GM21360 (cell line): ENCODE results near the gene CD55.

Source experiments
- ATAC-seq: cut with Tn5 transposase; IDR thresholded peaks from one replicate; pipeline ENCODE4 v1.9.1; 2021; ENCODE audit warnings: mild to moderate bottlenecking, moderate library complexity; ENCODE audit not compliant: unreplicated experiment

CD55 gene

DNA sequence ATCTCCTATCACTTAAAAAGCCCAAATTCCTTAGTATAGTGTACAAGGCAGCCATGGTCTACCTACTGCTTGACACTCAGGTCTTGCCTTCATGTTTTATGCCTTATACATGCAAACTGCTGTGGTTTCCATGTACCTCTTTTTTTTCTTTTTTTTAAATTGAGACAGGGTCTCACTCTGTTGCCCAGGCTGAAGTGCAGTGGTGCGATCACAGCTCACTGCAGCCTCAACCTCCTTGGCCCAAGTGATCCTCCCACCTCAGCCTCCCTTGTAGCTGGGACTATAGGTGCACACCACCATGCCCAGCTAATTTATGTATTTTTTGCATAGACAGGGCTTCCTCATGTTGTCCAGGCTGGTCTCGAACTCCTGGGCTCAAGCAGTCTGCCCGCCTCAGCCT is 8.0 kb downstream of the CD55 start:
- no peak for ATAC-seq

GRCh38 chr1:207330011-207330710 is 8.7 kb downstream of the CD55 start:
- ATAC-seq, result no peak

- ATAC-seq, result no peak
Observed at GRCh38 chr1:207331354-207332313, 10.2 kb downstream of the CD55 start.

DNA sequence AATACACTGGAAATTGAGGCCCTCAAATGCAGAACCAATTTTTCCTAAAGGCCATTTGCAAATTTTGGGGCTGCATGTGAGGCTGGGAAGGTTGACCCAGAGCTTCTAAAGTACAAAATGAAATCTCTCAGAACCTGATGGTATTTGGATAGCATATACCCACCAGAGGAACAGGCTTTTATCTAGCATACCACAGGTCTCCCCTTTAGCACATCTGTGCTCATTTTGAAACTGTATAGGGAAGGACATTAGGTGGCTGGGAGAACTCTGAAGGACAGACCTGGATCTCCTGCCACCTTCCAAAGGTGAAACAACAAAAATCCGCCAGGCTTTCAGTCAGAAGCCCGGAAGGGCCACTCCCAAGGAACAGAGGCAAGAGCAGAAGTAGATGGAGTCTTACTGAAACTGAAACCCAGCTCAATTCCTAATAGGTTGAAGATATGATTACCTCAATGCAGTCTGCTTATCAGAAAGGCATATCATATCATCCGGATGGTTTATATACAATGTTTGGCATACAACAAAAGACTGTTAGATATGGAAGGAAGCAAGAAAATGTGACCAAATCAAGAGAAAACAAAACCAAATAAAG is 11.6 kb downstream of the CD55 start:
- no peak for ATAC-seq

GRCh38 chr1:207333620-207334019 is 12.1 kb downstream of the CD55 start:
- ATAC-seq, result no peak

DNA sequence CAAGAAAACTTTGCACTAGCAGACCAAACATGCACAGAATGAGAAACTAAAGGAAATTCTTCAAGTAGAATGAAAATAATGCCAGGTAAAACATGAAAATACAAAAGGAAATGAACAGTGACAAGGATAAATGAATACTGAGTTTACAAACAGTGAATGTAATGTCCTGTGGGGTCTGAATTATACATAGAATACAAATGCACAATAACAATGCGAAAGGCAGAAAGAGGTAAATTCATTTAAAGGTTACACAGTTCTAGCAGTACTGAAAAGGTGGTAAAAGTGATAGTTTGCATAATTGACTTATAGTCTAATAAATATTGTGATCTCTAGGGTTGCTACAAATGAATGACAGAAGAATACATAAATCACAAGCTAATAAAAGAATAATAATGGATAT is 12.9 kb downstream of the CD55 start:
- no peak for ATAC-seq

- no peak for ATAC-seq
Observed at GRCh38 chr1:207335138-207335537, 13.7 kb downstream of the CD55 start.

DNA sequence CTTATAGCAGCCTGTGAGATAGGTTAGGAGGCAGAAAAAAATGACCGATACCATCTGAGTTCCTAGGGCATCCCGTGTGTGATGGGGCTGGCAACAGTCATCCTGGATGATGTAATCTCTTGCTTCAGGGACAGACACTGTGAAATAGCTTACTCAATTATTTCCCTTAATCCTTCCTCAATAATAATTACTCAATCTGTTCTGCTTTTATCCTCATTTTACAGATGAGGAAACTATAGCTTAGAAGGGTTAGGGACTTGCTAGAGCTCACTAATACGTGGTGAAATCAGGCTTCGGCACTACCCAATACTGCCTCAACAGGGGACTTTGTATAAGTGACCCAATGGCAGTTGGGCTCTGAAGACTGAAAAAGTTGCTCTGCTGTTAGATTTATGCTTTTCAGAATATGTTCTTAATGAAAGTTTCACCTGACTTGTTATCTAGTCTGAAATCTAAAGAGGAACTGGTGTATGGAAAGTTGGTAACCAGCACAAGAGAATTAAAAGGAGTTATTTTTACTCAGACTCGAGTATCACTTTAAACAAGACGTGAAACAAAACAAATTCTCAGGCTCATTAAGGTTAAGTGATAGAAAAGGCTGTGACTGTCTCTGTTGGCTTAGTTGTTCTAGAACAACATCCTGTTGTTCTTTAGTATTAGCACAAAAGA is 14.4 kb downstream of the CD55 start:
- ATAC-seq, result peak; percentile 56

GRCh38 chr1:207336559-207337467 is 15.3 kb downstream of the CD55 start:
- ATAC-seq, result peak; percentile 67

GRCh38 chr1:207342332-207342731 is 20.9 kb downstream of the CD55 start:
- ATAC-seq, result no peak

GRCh38 chr1:207343675-207344074 is 22.2 kb downstream of the CD55 start:
- no peak for ATAC-seq

DNA sequence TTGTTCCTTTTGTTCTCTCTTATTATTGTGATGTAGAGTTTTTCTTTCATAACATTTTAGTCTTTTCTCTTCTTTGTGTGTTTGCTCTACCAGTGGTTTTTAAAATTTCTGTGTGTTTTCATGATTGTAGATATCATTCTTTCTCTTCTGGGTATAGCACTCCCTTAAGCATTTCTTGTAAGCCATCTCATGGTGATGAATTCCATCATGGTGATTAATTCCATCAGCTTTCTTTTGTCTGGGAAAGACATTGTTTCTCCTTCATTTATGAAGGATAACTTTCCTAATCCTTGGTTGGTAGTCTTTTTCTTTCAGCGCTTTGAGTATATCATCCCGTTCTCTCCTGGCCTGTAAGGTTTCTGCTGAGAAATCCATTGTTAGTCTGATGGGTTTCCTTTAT is 22.7 kb downstream of the CD55 start:
- ATAC-seq, result no peak

DNA sequence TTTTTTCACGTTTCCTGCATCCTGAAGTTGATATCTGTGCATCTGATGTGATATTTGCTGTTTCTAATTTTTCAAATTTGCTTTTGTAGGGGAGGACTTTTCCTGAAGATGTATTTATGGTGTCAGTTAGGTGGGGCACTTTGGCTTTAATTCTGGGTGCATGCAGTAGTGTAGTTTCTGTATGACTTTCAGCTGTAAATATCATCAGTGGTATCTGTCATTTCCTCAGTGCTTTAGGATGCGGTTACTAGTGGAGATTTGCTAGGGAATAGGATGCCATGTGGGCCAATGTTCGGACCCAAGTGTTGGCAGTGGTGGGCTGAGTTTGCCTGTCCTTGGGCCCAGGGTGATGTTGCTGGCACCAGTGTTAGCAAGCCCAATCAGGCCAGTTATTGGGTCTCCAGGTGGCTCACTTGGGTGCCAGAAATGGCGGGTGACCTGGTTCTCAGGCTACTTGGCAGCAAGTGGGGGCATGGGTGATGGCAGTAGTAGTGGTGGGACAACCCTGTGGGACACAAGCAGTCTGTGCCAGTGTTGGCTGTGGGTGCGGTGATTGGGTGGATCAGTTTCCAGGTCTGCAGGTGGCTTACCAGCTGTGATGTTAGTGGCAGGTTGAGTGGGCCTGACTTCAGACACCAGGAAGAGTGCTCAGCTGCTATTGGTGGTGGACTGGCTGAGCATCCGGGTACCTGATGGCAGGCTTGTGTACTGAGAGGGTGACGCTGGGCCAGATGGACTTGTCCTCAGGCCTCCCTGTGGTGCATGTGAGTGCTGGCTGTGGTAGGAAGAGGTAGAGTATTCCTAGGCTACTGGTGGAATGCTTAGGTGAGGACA is 24.4 kb downstream of the CD55 start:
- no peak for ATAC-seq

- ATAC-seq, result no peak
Observed at GRCh38 chr1:207346513-207346912, 25.0 kb downstream of the CD55 start.

DNA sequence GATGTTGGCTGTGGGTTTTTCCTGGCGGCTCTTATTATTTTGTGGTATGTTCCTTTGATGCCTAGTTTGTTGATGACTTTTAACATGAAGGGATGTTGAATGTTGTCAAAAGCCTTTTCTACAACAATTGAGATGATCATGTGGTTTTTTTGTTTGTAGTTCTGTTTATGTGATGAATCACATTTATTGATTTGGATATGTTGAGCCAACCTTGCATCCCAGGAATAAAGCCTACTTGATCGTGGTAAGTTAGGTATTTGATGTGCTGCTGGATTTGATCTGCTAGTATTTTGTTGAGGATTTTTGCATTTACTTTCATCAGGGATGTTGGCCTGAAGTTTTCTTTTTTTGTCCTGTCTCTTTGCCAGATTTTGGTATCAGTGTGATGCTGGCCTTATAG is 28.5 kb downstream of the CD55 start:
- ATAC-seq, result no peak

- no peak for ATAC-seq
Observed at GRCh38 chr1:207352554-207352953, 31.1 kb downstream of the CD55 start.

GRCh38 chr1:207355060-207355459 is 33.6 kb downstream of the CD55 start:
- no peak for ATAC-seq

DNA sequence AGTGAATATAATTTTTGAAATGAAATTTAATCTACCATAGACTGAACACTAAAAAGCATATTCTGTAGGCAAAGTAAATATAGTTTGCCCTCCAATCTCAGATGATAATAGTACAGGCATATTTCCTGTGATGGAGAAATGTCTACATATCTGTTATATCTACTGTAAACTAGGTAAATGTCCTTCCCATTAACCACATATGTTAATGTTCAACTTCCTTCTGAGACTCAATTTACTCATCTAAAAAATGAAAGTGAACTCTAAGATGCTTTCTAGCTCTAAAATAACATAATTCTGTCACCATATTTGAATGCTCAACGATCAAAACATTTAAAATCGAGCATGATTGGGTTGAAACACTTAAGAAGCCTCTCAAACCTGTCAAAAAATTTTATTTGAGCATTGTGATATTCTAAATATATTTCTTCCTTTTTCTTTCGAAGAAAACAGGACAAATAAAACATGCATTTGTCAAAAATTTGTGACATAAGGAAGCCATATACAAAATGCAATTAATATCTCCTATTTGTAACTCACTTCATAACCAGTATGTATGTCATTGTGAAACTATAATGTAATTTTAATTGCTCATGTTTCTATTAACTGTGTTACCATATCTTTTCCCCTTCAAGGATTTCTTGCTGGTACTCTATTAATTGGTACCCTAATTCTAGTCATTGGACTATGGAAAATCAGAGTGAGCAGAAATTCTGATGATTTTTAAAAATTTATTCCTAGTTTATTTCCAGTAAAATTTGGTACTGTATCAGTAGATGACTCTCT is 34.2 kb downstream of the CD55 start:
- no peak for ATAC-seq

- ATAC-seq, result no peak
Observed at GRCh38 chr1:207361029-207361428, 39.6 kb downstream of the CD55 start.
